ENCODE results near the gene RND2.

Gene RND2

GRCh38 chr17:43025290-43025657 lies 243 bp downstream of the RND2 start:
- H3K4me3 ChIP-seq (ENCODE audit: low read length), result peak overlapping the region; percentile 49
- no peak for TF ChIP-seq CTCF (conservative IDR thresholded peaks at IDR 0.05; ENCODE audit: low read depth, low read length)
- no peak for DNase-seq (ENCODE audit: low read depth)

- DNase-seq (ENCODE audit: low read depth), result no peak
- peak overlapping the region; percentile 49 for H3K4me3 ChIP-seq (ENCODE audit: low read length)
- TF ChIP-seq CTCF (conservative IDR thresholded peaks at IDR 0.05; ENCODE audit: low read depth, low read length), result no peak
Measured at GRCh38 chr17:43025766-43026537, 921 bp downstream of the RND2 start.

GRCh38 chr17:43026595-43026994 lies 1.6 kb downstream of the RND2 start:
- TF ChIP-seq CTCF (conservative IDR thresholded peaks at IDR 0.05; ENCODE audit: low read depth, low read length), result no peak
- H3K4me3 ChIP-seq (ENCODE audit: low read length), result no peak overlapping the region
- no peak for DNase-seq (ENCODE audit: low read depth)

GRCh38 chr17:43027091-43028032 lies 2.3 kb downstream of the RND2 start:
- TF ChIP-seq CTCF (conservative IDR thresholded peaks at IDR 0.05; ENCODE audit: low read depth, low read length), result no peak
- DNase-seq (ENCODE audit: low read depth), result no peak
- no peak overlapping the region for H3K4me3 ChIP-seq (ENCODE audit: low read length)

- DNase-seq (ENCODE audit: low read depth), result no peak
- TF ChIP-seq CTCF (conservative IDR thresholded peaks at IDR 0.05; ENCODE audit: low read depth, low read length), result no peak
- no peak overlapping the region for H3K4me3 ChIP-seq (ENCODE audit: low read length)
Measured at GRCh38 chr17:43028221-43028861, 3.3 kb downstream of the RND2 start.

GRCh38 chr17:43030137-43030767 lies 5.2 kb downstream of the RND2 start:
- DNase-seq (ENCODE audit: low read depth), result no peak
- TF ChIP-seq CTCF (conservative IDR thresholded peaks at IDR 0.05; ENCODE audit: low read depth, low read length), result no peak
- H3K4me3 ChIP-seq (ENCODE audit: low read length), result no peak overlapping the region

Data from retinal pigment epithelial cell (primary cell).